ENCODE results near the gene PPIL3. TPM values are rescaled to one million over a fixed set of nuclear protein-coding genes. Genes with fewer than 3 reads are reported as not detected.

Gene PPIL3
- total RNA-seq, 2 donors from 2014 or later = 6.1 to 22.9 TPM

DNA sequence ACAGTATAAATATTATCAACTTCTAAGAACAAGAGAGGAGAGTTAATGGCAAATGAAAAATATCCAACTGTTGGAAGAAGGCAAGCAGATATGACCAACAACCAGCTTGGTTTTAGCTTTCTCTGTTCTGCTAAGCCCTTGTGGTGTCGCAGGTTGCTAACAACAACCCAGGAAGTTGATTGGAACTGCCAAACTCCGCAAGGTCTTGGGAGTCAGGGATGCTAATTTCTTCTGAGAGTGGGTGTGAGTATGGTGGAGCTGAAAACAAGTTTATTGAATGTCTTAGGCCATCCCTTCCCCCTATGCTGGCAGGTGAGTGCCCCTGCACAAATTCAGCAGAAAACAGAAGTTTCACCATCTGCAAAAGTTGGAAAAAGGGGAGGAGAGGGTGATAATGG is 59.6 kb downstream of the PPIL3 start:
- Histone ChIP-seq H3K4me3 (no peak overlapping the region), H3K27me3 (no peaks in the 10 kb centered on the region)
- no peak for DNase-seq (ENCODE audit: low spot score)

GRCh38 chr2:200828572-200829257 is 60.2 kb downstream of the PPIL3 start:
- DNase-seq (ENCODE audit: low spot score) = no peak
- H3K36me3 ChIP-seq = no peaks in the 10 kb centered on the region
- TF ChIP-seq, protein P1, sequence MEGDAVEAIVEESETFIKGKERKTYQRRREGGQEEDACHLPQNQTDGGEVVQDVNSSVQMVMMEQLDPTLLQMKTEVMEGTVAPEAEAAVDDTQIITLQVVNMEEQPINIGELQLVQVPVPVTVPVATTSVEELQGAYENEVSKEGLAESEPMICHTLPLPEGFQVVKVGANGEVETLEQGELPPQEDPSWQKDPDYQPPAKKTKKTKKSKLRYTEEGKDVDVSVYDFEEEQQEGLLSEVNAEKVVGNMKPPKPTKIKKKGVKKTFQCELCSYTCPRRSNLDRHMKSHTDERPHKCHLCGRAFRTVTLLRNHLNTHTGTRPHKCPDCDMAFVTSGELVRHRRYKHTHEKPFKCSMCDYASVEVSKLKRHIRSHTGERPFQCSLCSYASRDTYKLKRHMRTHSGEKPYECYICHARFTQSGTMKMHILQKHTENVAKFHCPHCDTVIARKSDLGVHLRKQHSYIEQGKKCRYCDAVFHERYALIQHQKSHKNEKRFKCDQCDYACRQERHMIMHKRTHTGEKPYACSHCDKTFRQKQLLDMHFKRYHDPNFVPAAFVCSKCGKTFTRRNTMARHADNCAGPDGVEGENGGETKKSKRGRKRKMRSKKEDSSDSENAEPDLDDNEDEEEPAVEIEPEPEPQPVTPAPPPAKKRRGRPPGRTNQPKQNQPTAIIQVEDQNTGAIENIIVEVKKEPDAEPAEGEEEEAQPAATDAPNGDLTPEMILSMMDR (IDR thresholded peaks at IDR 0.05) = no peak
- H3K27ac ChIP-seq = no peak overlapping the region
- no peak overlapping the region for H3K4me3 ChIP-seq
- H3K9me3 ChIP-seq = no peaks in the 10 kb centered on the region
- no peaks in the 10 kb centered on the region for H3K4me1 ChIP-seq
- H3K27me3 ChIP-seq = no peaks in the 10 kb centered on the region

More for the DNA sequence above, 59.6 kb downstream of the PPIL3 start:
- no peaks in the 10 kb centered on the region for H3K36me3 ChIP-seq
- no peak overlapping the region for H3K27ac ChIP-seq
- H3K4me1 ChIP-seq = no peaks in the 10 kb centered on the region
- no peaks in the 10 kb centered on the region for H3K9me3 ChIP-seq
- TF ChIP-seq, protein P1 (IDR thresholded peaks at IDR 0.05) = no peak

GRCh38 chr2:200828104-200828503 is 60.8 kb downstream of the PPIL3 start:
- H3K27me3 ChIP-seq = no peaks in the 10 kb centered on the region
- TF ChIP-seq, protein P1 (IDR thresholded peaks at IDR 0.05) = no peak
- H3K4me3 ChIP-seq = no peak overlapping the region
- H3K4me1 ChIP-seq = no peaks in the 10 kb centered on the region
- H3K27ac ChIP-seq = no peak overlapping the region
- H3K9me3 ChIP-seq = no peaks in the 10 kb centered on the region
- DNase-seq (ENCODE audit: low spot score) = no peak
- H3K36me3 ChIP-seq = no peaks in the 10 kb centered on the region

DNA sequence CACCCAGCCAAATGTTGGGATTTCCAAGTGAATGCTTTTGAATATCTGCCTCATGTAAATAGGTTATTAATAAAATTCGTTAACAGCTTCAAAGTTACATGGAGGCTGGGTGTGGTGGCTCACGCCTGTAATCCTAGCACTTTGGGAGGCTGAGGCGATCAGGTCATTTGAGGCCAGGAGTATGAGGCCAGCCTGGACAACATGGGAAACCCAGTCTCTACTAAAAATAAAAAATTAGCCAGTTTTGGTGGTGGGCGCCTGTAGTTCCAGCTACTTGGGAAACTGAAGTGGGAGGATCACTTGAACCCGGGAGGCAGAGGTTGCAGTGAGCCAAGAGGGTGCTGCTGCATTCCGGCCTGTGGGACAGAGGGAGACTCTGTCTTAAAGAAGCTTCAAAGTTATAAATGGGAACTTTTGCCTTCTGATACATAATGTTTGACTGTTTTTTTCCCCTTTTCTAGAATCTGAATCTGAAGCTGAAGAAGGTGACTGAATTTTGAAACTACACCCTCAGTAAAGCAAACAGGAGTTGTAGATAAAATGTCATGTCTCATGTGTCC is 67.1 kb downstream of the PPIL3 start:
- H3K27ac ChIP-seq = no peak overlapping the region
- no peak for DNase-seq (ENCODE audit: low spot score)
- TF ChIP-seq, protein P1 (IDR thresholded peaks at IDR 0.05) = no peak
- H3K9me3 ChIP-seq = no peaks in the 10 kb centered on the region
- H3K4me3 ChIP-seq = no peak overlapping the region
- no peaks in the 10 kb centered on the region for H3K4me1 ChIP-seq
- no peaks in the 10 kb centered on the region for H3K27me3 ChIP-seq
- H3K36me3 ChIP-seq = peaks cover 52% of the 10 kb centered on the region

Other genes starting within 250 kb of the PPIL3 start
- 100 to 1,000 TPM in 1 of 2 donors, 10 to 100 TPM in 1; 58.0 to 131 TPM for gene BZW1, start 77.2 kb downstream of the PPIL3 start, total RNA-seq
- gene CLK1, start 24.4 kb downstream of the PPIL3 start, total RNA-seq = 10 to 100 TPM; 41.7 to 62.5 TPM
- gene NIF3L1, start 294 bp upstream of the PPIL3 start, total RNA-seq = 10 to 100 TPM; 16.1 to 16.6 TPM
- gene ORC2, start 74.6 kb upstream of the PPIL3 start, total RNA-seq = 10 to 100 TPM in 1 of 2 donors, 1 to 10 TPM in 1; 8.5 to 14.7 TPM
- 1 to 10 TPM; 4.0 to 4.8 TPM for gene HYCC2, start 182.6 kb upstream of the PPIL3 start, total RNA-seq
- 100 to 1,000 TPM; 152 to 238 TPM for gene NDUFB3, start 182.9 kb upstream of the PPIL3 start, total RNA-seq
- 100 to 1,000 TPM; 154 to 179 TPM for gene CFLAR, start 227.1 kb upstream of the PPIL3 start, total RNA-seq

Data from right atrium auricular region (tissue), 2 donors.